DOHH2 (cell line): ENCODE data around the gene DPEP3.
A peak's percentile ranks its signal among the peaks of the same experiment; 100 is the strongest.
"Not testable (repeated sequence)": the region's sequence is repeated elsewhere in the genome, so short reads cannot be mapped to it uniquely, and the experiment has no call there.

ENCODE experiments used
- H3F3A ChIP-seq: fragments of 200-600 bp; sonication (generic), shearing (Covaris generic); 2 replicates; pipeline ENCODE4 v1.6.0; 2016; ENCODE audit warnings: antibody characterized with exemption, mild to moderate bottlenecking; ENCODE audit not compliant: control insufficient read depth, insufficient read depth
- H3K27ac ChIP-seq: fragments of 200-600 bp; sonication (generic); 2 replicates; pipeline ENCODE4 v1.5.1; 2014; ENCODE audit warnings: low read depth, mild to moderate bottlenecking, low read length, moderate library complexity
- H3K27me3 ChIP-seq: fragments of 200-600 bp; sonication (generic); 2 replicates; pipeline ENCODE4 v1.6.1; 2014; ENCODE audit warnings: mild to moderate bottlenecking, low read length, mixed read lengths; ENCODE audit not compliant: control insufficient read depth
- H3K36me3 ChIP-seq: fragments of 200-600 bp; sonication (generic); 2 replicates; pipeline ENCODE4 v1.6.1; 2014; ENCODE audit warnings: mild to moderate bottlenecking, low read length, moderate library complexity, mixed read lengths; ENCODE audit not compliant: control insufficient read depth
- H3K4me1 ChIP-seq: fragments of 200-600 bp; sonication (generic); 2 replicates; pipeline ENCODE4 v1.6.1; 2014; ENCODE audit warnings: mild to moderate bottlenecking, low read length, mixed read lengths; ENCODE audit not compliant: control insufficient read depth
- H3K4me2 ChIP-seq: fragments of 200-600 bp; sonication (generic); 2 replicates; pipeline ENCODE4 v1.6.0; 2014; ENCODE audit warnings: mild to moderate bottlenecking, low read length, moderate library complexity
- H3K4me3 ChIP-seq: fragments of 200-600 bp; sonication (generic); 2 replicates; pipeline ENCODE4 v1.5.1; 2014; ENCODE audit warnings: mild to moderate bottlenecking, low read length, mixed read lengths
- H3K79me2 ChIP-seq: fragments of 200-600 bp; sonication (generic); 2 replicates; pipeline ENCODE4 v1.6.1; 2014; ENCODE audit warnings: mild to moderate bottlenecking, low read length, mixed read lengths; ENCODE audit not compliant: control insufficient read depth
- H3K9me2 ChIP-seq: fragments of 200-600 bp; sonication (generic); replicated peaks from 2 replicates; pipeline ENCODE4 v1.6.1; 2014; ENCODE audit warnings: mild to moderate bottlenecking, low read length, mixed read lengths; ENCODE audit not compliant: control insufficient read depth
- H3K9me3 ChIP-seq: fragments of 200-600 bp; sonication (generic); 2 replicates; pipeline ENCODE4 v1.6.1; 2014; ENCODE audit warnings: antibody characterized with exemption, low read length, mixed read lengths; ENCODE audit not compliant: control insufficient read depth, insufficient read depth
- H4K20me1 ChIP-seq: fragments of 200-600 bp; sonication (generic); 2 replicates; pipeline ENCODE4 v1.6.0; 2014; ENCODE audit warnings: low read depth, mild to moderate bottlenecking, antibody characterized with exemption, low read length, moderate library complexity; ENCODE audit not compliant: control insufficient read depth, insufficient read depth
- CTCF ChIP-seq: fragments of 200-600 bp; sonication (generic); IDR thresholded peaks from one replicate; pipeline ENCODE4 v1.5.1; 2014; ENCODE audit warnings: antibody characterized with exemption, mild to moderate bottlenecking, low read depth, low read length; ENCODE audit not compliant: poor library complexity, severe bottlenecking
- EZH2phosphoT487 ChIP-seq: fragments of 200-600 bp; sonication (generic); IDR thresholded peaks from 2 replicates; pipeline ENCODE4 v1.6.1; 2017; ENCODE audit warnings: borderline replicate concordance, mild to moderate bottlenecking, antibody characterized with exemption, low read length, moderate library complexity, mixed read lengths

Gene DPEP3

GRCh38 chr16:67999985-68000384, 19.7 kb upstream of the DPEP3 start:
- no peaks in the 10 kb centered on the region for H3K79me2 ChIP-seq
- no peak overlapping the region for H3K27ac ChIP-seq
- H3K27me3 ChIP-seq, result no peaks in the 10 kb centered on the region
- peaks cover 18% of the 10 kb centered on the region for H3K4me1 ChIP-seq
- H3K9me2 ChIP-seq, result no peaks in the 10 kb centered on the region
- no peaks in the 10 kb centered on the region for H3K9me3 ChIP-seq
- H3K4me2 ChIP-seq, result peak overlapping the region; percentile 60
- H4K20me1 ChIP-seq, result no peaks in the 10 kb centered on the region
- no peaks in the 10 kb centered on the region for H3K36me3 ChIP-seq
- no peak for TF ChIP-seq EZH2phosphoT487
- no peak for TF ChIP-seq CTCF
- peak overlapping the region; percentile 37 for H3K4me3 ChIP-seq
- no peaks in the 10 kb centered on the region; the same call in 1 of the 2 replicates for H3F3A ChIP-seq

GRCh38 chr16:67998779-67999688, 18.7 kb upstream of the DPEP3 start, which contains the start of gene DPEP2:
DPEP2 (minus strand) TSS chr16:67999484; CDS start chr16:67993212, 6,272 bp downstream.
- not testable (repeated sequence) for H4K20me1 ChIP-seq, H3K36me3 ChIP-seq, H3K79me2 ChIP-seq, H3K9me2 ChIP-seq, H3K27ac ChIP-seq, H3K9me3 ChIP-seq, H3K27me3 ChIP-seq, H3F3A ChIP-seq
- Histone ChIP-seq H3K4me3 (peak within 1 kb of the TSS; percentile 37), H3K4me1 (peaks cover 18% of the 10 kb centered on the region), H3K4me2 (peak within 1 kb of the TSS; percentile 60)

GRCh38 chr16:67998231-67998778, 18.0 kb upstream of the DPEP3 start:
- H3K4me1 ChIP-seq, result peaks cover 25% of the 10 kb centered on the region
- H3K4me2 ChIP-seq, H3K9me2 ChIP-seq, H3K79me2 ChIP-seq, H3K36me3 ChIP-seq, H3K27ac ChIP-seq, H3K9me3 ChIP-seq, H3F3A ChIP-seq, H3K27me3 ChIP-seq, H3K4me3 ChIP-seq, H4K20me1 ChIP-seq: not testable (repeated sequence)

GRCh38 chr16:67996666-67997065, 16.4 kb upstream of the DPEP3 start:
- Histone ChIP-seq H3K4me3 (no peak overlapping the region), H3K27me3 (no peaks in the 10 kb centered on the region), H3K9me3 (no peaks in the 10 kb centered on the region), H3K36me3 (no peaks in the 10 kb centered on the region), H3K4me1 (peaks cover 35% of the 10 kb centered on the region), H3K27ac (no peak overlapping the region), H3K4me2 (no peak overlapping the region), H3K79me2 (no peaks in the 10 kb centered on the region), H3K9me2 (no peaks in the 10 kb centered on the region), H4K20me1 (no peaks in the 10 kb centered on the region), H3F3A (no peaks in the 10 kb centered on the region; the same call in 1 of the 2 replicates)
- no peak for TF ChIP-seq EZH2phosphoT487
- TF ChIP-seq CTCF, result no peak
